ENCODE measurements around the gene ACCSL. TPM values are rescaled to one million over a fixed set of nuclear protein-coding genes. Genes with fewer than 3 reads are reported as not detected.

ACCSL gene
- polyA plus RNA-seq, 1 of the 3 experiments (the other 2 are of a cell fraction): not detected

DNA sequence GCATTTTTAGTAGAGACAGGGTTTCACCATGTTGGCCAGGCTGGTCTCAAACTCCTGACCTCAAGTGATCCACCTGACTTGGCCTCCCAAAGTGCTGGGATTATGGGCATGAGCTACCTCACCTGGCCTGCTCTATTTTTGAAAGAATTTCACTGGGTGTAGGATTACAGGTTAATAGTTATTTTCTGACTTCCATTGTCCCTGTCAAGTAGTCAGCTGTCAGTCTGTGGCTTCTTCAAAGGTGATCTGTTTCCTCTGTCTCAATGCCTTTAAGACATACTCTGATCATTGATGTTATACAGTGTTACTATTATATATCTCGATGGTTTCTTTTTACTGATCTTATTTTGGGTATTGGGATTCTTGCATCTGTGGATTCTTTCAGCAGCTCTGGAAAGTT is 37.5 kb downstream of the ACCSL start:
- Histone ChIP-seq H3K27ac (ENCODE audit: low read depth in 2 of 2, low read length in 1 of 2) (no peak overlapping the region), H3K27me3 (ENCODE audit: insufficient read depth) (no peaks in the 10 kb centered on the region), H3K4me1 (ENCODE audit: control insufficient read depth in 1 of 2, insufficient read depth in 2 of 2, low read depth in 1 of 2, low read length in 1 of 2) (no peaks in the 10 kb centered on the region), H3K79me2 (ENCODE audit: insufficient read depth) (no peaks in the 10 kb centered on the region), H3F3A (replicated peaks; ENCODE audit: insufficient read depth) (no peaks in the 10 kb centered on the region), H3K9me2 (no peaks in the 10 kb centered on the region), H3K4me3 (ENCODE audit: low read depth in 2 of 2, low read length in 1 of 2) (no peak overlapping the region), H2AFZ (ENCODE audit: low read depth) (no peak overlapping the region), H3K4me2 (no peak overlapping the region), H3K36me3 (replicated peaks in 1 of 2; ENCODE audit: control insufficient read depth in 1 of 2, insufficient read depth in 2 of 2, low read length in 1 of 2) (peaks cover 0 to 3% of the 10 kb centered on the region in 2 experiments), H3K9ac (no peak overlapping the region), H3K9me3 (no peaks in the 10 kb centered on the region), H4K20me1 (ENCODE audit: insufficient read depth) (no peaks in the 10 kb centered on the region)
- 68% methylated on average over 1 of the region's 1 CpG for WGBS (ENCODE audit: low lambda C conversion rate)
- no peak for TF ChIP-seq ZBTB33 (IDR thresholded peaks at IDR 0.05; ENCODE audit: borderline replicate concordance, low read depth)
- no peak for TF ChIP-seq RXRA (IDR thresholded peaks at IDR 0.05; ENCODE audit: borderline replicate concordance, low read depth)
- TF ChIP-seq SMC3 (IDR thresholded peaks at IDR 0.05; ENCODE audit: low read depth, low read length): no peak
- TF ChIP-seq POLR2AphosphoS5 (IDR thresholded peaks at IDR 0.05; ENCODE audit: low read depth, low read length): no peak
- no peak for TF ChIP-seq JUND (IDR thresholded peaks at IDR 0.05)
- TF ChIP-seq, protein P1, sequence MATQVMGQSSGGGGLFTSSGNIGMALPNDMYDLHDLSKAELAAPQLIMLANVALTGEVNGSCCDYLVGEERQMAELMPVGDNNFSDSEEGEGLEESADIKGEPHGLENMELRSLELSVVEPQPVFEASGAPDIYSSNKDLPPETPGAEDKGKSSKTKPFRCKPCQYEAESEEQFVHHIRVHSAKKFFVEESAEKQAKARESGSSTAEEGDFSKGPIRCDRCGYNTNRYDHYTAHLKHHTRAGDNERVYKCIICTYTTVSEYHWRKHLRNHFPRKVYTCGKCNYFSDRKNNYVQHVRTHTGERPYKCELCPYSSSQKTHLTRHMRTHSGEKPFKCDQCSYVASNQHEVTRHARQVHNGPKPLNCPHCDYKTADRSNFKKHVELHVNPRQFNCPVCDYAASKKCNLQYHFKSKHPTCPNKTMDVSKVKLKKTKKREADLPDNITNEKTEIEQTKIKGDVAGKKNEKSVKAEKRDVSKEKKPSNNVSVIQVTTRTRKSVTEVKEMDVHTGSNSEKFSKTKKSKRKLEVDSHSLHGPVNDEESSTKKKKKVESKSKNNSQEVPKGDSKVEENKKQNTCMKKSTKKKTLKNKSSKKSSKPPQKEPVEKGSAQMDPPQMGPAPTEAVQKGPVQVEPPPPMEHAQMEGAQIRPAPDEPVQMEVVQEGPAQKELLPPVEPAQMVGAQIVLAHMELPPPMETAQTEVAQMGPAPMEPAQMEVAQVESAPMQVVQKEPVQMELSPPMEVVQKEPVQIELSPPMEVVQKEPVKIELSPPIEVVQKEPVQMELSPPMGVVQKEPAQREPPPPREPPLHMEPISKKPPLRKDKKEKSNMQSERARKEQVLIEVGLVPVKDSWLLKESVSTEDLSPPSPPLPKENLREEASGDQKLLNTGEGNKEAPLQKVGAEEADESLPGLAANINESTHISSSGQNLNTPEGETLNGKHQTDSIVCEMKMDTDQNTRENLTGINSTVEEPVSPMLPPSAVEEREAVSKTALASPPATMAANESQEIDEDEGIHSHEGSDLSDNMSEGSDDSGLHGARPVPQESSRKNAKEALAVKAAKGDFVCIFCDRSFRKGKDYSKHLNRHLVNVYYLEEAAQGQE (IDR thresholded peaks at IDR 0.05; ENCODE audit: low read depth, low read length): no peak
- TF ChIP-seq MXI1 (IDR thresholded peaks at IDR 0.05; ENCODE audit: low read depth, low read length): no peak
- DNase-seq: no peak
- ChIA-PET CTCF (interaction anchor here (1.6 to 3.8 kb wide), 5 partner anchors 10 to 532 kb away, joined by 3 to 22 read pairs (median 6); partner anchors contain the start of gene EXT2), POLR2A (no interaction called here)

DNA sequence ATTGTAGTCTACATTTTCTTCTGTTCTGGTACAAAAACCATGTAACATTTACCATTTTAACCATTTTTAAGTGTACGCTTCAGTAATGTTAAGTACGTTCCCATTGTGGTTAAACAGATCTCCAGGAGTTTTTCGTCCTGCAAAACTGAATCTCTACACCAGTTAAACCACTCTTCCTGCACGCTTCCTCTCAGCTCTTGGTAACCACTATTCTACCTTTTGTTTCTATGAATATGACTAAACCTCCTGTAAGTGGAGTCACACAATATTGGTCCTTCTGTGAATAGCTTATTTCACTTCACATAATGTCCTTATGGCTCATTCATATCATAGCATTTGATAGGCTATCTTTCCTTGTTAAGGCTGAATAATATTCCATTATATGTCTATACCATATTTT is 40.6 kb downstream of the ACCSL start:
- Histone ChIP-seq H3K27me3 (ENCODE audit: insufficient read depth) (no peaks in the 10 kb centered on the region), H3K4me2 (no peak overlapping the region), H3F3A (replicated peaks; ENCODE audit: insufficient read depth) (no peaks in the 10 kb centered on the region), H3K27ac (ENCODE audit: low read depth in 2 of 2, low read length in 1 of 2) (no peak overlapping the region), H2AFZ (ENCODE audit: low read depth) (no peak overlapping the region), H4K20me1 (ENCODE audit: insufficient read depth) (no peaks in the 10 kb centered on the region), H3K79me2 (ENCODE audit: insufficient read depth) (no peaks in the 10 kb centered on the region), H3K9ac (no peak overlapping the region), H3K4me1 (ENCODE audit: control insufficient read depth in 1 of 2, insufficient read depth in 2 of 2, low read depth in 1 of 2, low read length in 1 of 2) (no peaks in the 10 kb centered on the region), H3K4me3 (ENCODE audit: low read depth in 2 of 2, low read length in 1 of 2) (no peak overlapping the region), H3K36me3 (replicated peaks in 1 of 2; ENCODE audit: control insufficient read depth in 1 of 2, insufficient read depth in 2 of 2, low read length in 1 of 2) (peaks cover 0 to 3% of the 10 kb centered on the region in 2 experiments), H3K9me3 (no peaks in the 10 kb centered on the region), H3K9me2 (no peaks in the 10 kb centered on the region)
- 84% methylated on average over 4 of the region's 4 CpGs for WGBS (ENCODE audit: low lambda C conversion rate)
- POLR2A ChIA-PET: no interaction called here
- DNase-seq: no peak
- TF ChIP-seq FOSL2 (IDR thresholded peaks at IDR 0.05; ENCODE audit: borderline replicate concordance, low read depth) (no peak), FOXM1 (IDR thresholded peaks at IDR 0.05; ENCODE audit: low read depth) (no peak), NFIC (IDR thresholded peaks at IDR 0.05; ENCODE audit: borderline replicate concordance) (no peak), GATA2 (CRISPR knock-in tag; IDR thresholded peaks at IDR 0.05) (no peak), TAF1 (IDR thresholded peaks at IDR 0.05; ENCODE audit: borderline replicate concordance, low read depth, low read length) (no peak), YY1 (IDR thresholded peaks at IDR 0.05; ENCODE audit: low read depth) (no peak), USF2 (IDR thresholded peaks at IDR 0.05; ENCODE audit: borderline replicate concordance, low read depth, low read length) (no peak), JUND (IDR thresholded peaks at IDR 0.05) (no peak), EZH2phosphoT487 (IDR thresholded peaks at IDR 0.05; ENCODE audit: borderline replicate concordance, low read depth) (no peak), IRF3 (IDR thresholded peaks at IDR 0.05; ENCODE audit: low read depth, low read length) (no peak), TCF12 (IDR thresholded peaks at IDR 0.05) (no peak), MEF2A (IDR thresholded peaks at IDR 0.05; ENCODE audit: borderline replicate concordance, low read depth) (no peak), SMC3 (IDR thresholded peaks at IDR 0.05; ENCODE audit: low read depth, low read length) (no peak), RFX5 (IDR thresholded peaks at IDR 0.05; ENCODE audit: low read length) (no peak), MXI1 (IDR thresholded peaks at IDR 0.05; ENCODE audit: low read depth, low read length) (no peak)
- CTCF ChIA-PET: interaction anchor here (0.8 to 1.7 kb wide), 2 partner anchors 44 to 198 kb away, joined by 3 to 4 read pairs; no protein-coding TSS in a partner anchor
